NCI-H82 treated with DMSO at 0.1 percent for 48 hours (cell line): Measurements from ENCODE around the gene ENAH.
A peak's percentile ranks its signal among the peaks of the same experiment; 100 is the strongest.

Experiments
- DNase-seq: peaks from one replicate; lab custom pipeline; 2025; ENCODE audit not compliant: unreplicated experiment; lab: John Stamatoyannopoulos, UW

The ENAH gene

GRCh38 chr1:225608014-225608796, 44.7 kb downstream of the ENAH start:
- DNase-seq: no peak

GRCh38 chr1:225607355-225607754, 45.6 kb downstream of the ENAH start:
- DNase-seq: peak; percentile 51

GRCh38 chr1:225603538-225604354, 49.2 kb downstream of the ENAH start:
- no peak for DNase-seq

- no peak for DNase-seq
Measured at GRCh38 chr1:225602590-225603206, 50.2 kb downstream of the ENAH start.

GRCh38 chr1:225601902-225602589, 50.9 kb downstream of the ENAH start:
- DNase-seq: no peak

- DNase-seq: no peak
Measured at GRCh38 chr1:225598847-225599246, 54.1 kb downstream of the ENAH start.

- DNase-seq: no peak
Measured at GRCh38 chr1:225597926-225598575, 54.9 kb downstream of the ENAH start.

GRCh38 chr1:225596736-225597135, 56.2 kb downstream of the ENAH start:
- peak; percentile 25 for DNase-seq

- DNase-seq: peak; percentile 69
Measured at GRCh38 chr1:225595974-225596551, 56.9 kb downstream of the ENAH start.

- no peak for DNase-seq
Measured at GRCh38 chr1:225595452-225595851, 57.5 kb downstream of the ENAH start.

- no peak for DNase-seq
Measured at GRCh38 chr1:225593414-225593813, 59.5 kb downstream of the ENAH start.

- no peak for DNase-seq
Measured at GRCh38 chr1:225592362-225593025, 60.4 kb downstream of the ENAH start.

GRCh38 chr1:225587310-225587709, 65.6 kb downstream of the ENAH start:
- DNase-seq: no peak

GRCh38 chr1:225581186-225581585, 71.7 kb downstream of the ENAH start:
- no peak for DNase-seq

GRCh38 chr1:225580238-225581099, 72.5 kb downstream of the ENAH start:
- DNase-seq: peak; percentile 99

GRCh38 chr1:225578251-225578977, 74.5 kb downstream of the ENAH start:
- DNase-seq: no peak

- DNase-seq: no peak
Measured at GRCh38 chr1:225577241-225577640, 75.7 kb downstream of the ENAH start.

- DNase-seq: peak; percentile 40
Measured at GRCh38 chr1:225573216-225573615, 79.7 kb downstream of the ENAH start.
